ENCODE measurements around the gene TNPO2. TPM values are rescaled to one million over a fixed set of nuclear protein-coding genes. Genes with fewer than 3 reads are reported as not detected.

TNPO2 gene
- total RNA-seq, 1 donor: 68.1 TPM

DNA sequence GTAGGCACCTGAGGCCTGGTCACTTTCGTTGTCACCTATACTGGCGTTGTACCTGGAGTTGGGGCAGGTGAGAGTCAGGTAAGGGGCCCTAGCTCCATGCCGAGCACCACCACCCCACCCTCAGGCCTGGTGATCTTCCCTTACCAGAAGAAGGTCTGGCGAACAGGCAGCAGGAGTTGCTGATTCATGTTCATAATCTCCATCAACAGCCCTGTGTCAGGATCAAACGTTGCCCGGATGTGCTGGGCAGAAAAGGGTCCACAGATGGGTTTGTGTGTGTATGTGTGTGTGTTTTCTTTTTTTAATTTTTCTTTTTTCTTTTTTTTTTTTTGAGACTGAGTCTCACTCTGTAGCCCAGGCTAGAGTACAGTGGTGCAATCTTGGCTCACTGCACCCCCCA is 71.5 kb downstream of the TNPO2 start:
- no peak for DNase-seq (ENCODE audit: low read depth in 2 of 3, low spot score in 2 of 3)

DNA sequence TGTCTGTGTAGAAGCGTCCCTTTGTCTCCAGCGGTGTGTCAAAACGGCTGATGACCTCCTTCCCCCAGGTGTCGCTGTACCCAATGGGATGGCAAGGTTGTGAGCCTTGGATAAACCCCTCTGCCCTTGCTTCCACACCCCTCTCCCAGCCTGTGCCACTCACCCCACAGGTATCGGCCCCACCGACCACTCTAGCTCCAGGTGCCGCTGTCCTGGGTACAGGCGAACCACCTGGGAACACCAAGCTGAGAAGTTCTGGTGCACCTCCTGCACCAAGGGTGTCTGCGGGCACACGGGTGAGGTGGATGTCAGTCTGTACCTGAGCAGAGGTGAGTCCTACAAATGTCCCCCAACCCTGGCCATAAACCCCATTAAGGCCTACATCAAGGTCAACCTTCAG is 73.8 kb downstream of the TNPO2 start:
- DNase-seq (ENCODE audit: low read depth in 2 of 3, low spot score in 2 of 3): no peak

Small RNA genes lying within 50 kb of the gene (small RNA-seq; reads per million reads assigned to genes)
- gene SNORD41: 37.9 reads per million, percentile 96 among the genes with 10 or more reads in this experiment

Other genes starting within 250 kb of the TNPO2 start
- gene ZNF709, start 239.1 kb downstream of the TNPO2 start, total RNA-seq: 7.5 TPM
- 4.8 TPM for gene ZNF564, start 172.4 kb downstream of the TNPO2 start, total RNA-seq
- gene ZNF490, start 113.1 kb downstream of the TNPO2 start, total RNA-seq: 9.7 TPM
- 9.4 TPM for gene ZNF791, start 113.0 kb downstream of the TNPO2 start, total RNA-seq
- 128 TPM for gene MAN2B1, start 57.2 kb downstream of the TNPO2 start, total RNA-seq
- gene WDR83, start 57.1 kb downstream of the TNPO2 start, total RNA-seq: 14.8 TPM
- gene DHPS, start 42.1 kb downstream of the TNPO2 start, total RNA-seq: 102 TPM
- gene GNG14, start 35.9 kb downstream of the TNPO2 start, total RNA-seq: not detected
- 31.2 TPM for gene FBXW9, start 27.3 kb downstream of the TNPO2 start, total RNA-seq
- 162 TPM for gene TRIR, start 10.8 kb upstream of the TNPO2 start, total RNA-seq
- gene GET3, start 13.6 kb upstream of the TNPO2 start, total RNA-seq: 106 TPM
- gene BEST2, start 27.9 kb upstream of the TNPO2 start, total RNA-seq: not detected
- 29.9 TPM for gene HOOK2, start 51.6 kb upstream of the TNPO2 start, total RNA-seq
- 700 TPM for gene JUNB, start 67.6 kb upstream of the TNPO2 start, total RNA-seq
- gene PRDX2, start 77.9 kb upstream of the TNPO2 start, total RNA-seq: 278 TPM
- gene THSD8, start 78.1 kb upstream of the TNPO2 start, total RNA-seq: not detected
- gene RNASEH2A, start 82.7 kb upstream of the TNPO2 start, total RNA-seq: 35.0 TPM
- gene RTBDN, start 110.6 kb upstream of the TNPO2 start, total RNA-seq: not detected
- gene MAST1, start 114.6 kb upstream of the TNPO2 start, total RNA-seq: 7.3 TPM
- gene DNASE2, start 157.5 kb upstream of the TNPO2 start, total RNA-seq: 25.6 TPM
- 71.4 TPM for gene KLF1, start 163.3 kb upstream of the TNPO2 start, total RNA-seq
- gene GCDH, start 167.2 kb upstream of the TNPO2 start, total RNA-seq: 87.3 TPM
- 0.27 TPM for gene SYCE2, start 195.4 kb upstream of the TNPO2 start, total RNA-seq
- 134 TPM for gene FARSA, start 209.8 kb upstream of the TNPO2 start, total RNA-seq
- gene CALR, start 214.7 kb upstream of the TNPO2 start, total RNA-seq: 1,092 TPM
- gene RAD23A, start 221.9 kb upstream of the TNPO2 start, total RNA-seq: 84.3 TPM
- 24.5 TPM for gene GADD45GIP1, start 233.3 kb upstream of the TNPO2 start, total RNA-seq
- gene DAND5, start 245.6 kb upstream of the TNPO2 start, total RNA-seq: under 0.01 TPM

Measured in hematopoietic multipotent progenitor cell (in vitro differentiated cells).